Measurements from ENCODE around the gene INO80B.

DNA sequence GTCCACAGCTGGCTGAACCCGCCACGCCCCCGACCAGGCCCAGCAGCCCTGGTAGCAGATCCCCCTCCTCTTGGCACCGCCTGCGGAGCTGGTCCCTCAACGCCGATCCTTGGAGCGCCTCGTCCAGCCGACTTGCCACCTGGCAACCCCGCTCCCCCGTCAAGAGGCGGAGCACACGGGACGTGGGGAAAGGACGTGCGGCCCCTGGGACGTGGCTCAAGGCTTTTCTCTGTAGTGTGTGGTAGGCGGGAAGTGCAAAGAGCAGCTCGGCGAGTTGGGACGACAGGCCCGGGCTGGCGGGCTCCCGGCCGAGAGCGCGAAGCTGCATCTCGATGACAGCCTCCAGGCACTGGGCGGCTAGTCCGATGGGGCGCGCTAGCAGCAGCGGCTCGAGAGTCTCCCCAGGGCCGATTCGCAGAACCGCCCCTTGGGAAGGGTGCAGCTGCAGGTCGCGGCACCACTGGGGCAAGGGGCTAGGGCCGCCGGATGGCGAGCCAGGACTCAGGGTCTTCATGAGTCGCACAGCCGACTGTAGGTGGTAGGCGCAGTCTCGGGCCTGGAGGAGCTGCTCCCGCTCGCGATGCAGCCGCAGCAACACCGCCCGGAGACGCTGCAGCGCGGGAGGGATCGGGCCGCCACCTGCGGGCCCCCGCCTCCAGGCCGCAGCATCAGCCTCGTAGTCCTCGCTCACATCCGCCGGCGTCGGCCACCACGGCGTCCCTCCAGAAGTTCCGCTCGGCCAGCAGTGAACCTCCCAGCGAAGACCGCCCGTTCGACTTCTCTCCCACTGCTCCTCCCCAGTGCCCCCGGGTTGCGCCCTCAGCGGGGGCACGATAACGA, 27.3 kb downstream of the INO80B start:
- TF ChIP-seq SUZ12 (IDR thresholded peaks at IDR 0.05; ENCODE audit: extremely low read depth, insufficient read depth, insufficient read length): no peak
- TF ChIP-seq YY1 (IDR thresholded peaks at IDR 0.05; ENCODE audit: insufficient read depth, insufficient read length): no peak

All from NT2/D1 (cell line).